HL-60 (cell line): ENCODE data around the gene SORCS2.

Experiments used
- DNase-seq, 2 experiments: peaks; one replicate each; pipeline ENCODE4 v3.0.0-alpha.2; 2010 to 2020; ENCODE audit warnings: low read depth in 1 of 2, low spot score in 1 of 2
- H3K27ac ChIP-seq: fragments of 250-450 bp; sonication (Bioruptor Pico); replicated peaks from 2 replicates; pipeline ENCODE4 v1.5.1; 2020; ENCODE audit warnings: mild to moderate bottlenecking, moderate library complexity
- H3K27me3 ChIP-seq: fragments of 250-450 bp; sonication (Bioruptor Pico); 2 replicates; pipeline ENCODE4 v1.5.1; 2021; ENCODE audit warnings: mild to moderate bottlenecking, moderate library complexity; ENCODE audit not compliant: insufficient read depth, poor library complexity, severe bottlenecking
- H3K4me3 ChIP-seq: replicated peaks from 2 replicates; pipeline ENCODE4 v1.5.1; 2011; ENCODE audit warnings: mild to moderate bottlenecking, control low read depth, low read length; ENCODE audit not compliant: insufficient read depth
- GABPA ChIP-seq: IDR thresholded peaks from 2 replicates; pipeline ENCODE4 v1.6.1; 2012; ENCODE audit warnings: low read depth
- POLR2AphosphoS5 ChIP-seq: IDR thresholded peaks from 2 replicates; pipeline ENCODE4 v1.6.1; 2012; ENCODE audit warnings: low read depth
- REST ChIP-seq: IDR thresholded peaks from 2 replicates; pipeline ENCODE4 v1.6.1; 2012; ENCODE audit warnings: low read depth; ENCODE audit not compliant: insufficient replicate concordance
- SPI1 ChIP-seq: IDR thresholded peaks from 2 replicates; pipeline ENCODE4 v1.6.1; 2012; ENCODE audit warnings: low read depth, mild to moderate bottlenecking, borderline replicate concordance
- TF ChIP-seq, protein P1 (sequence below): IDR thresholded peaks from one replicate; pipeline ENCODE4 v1.5.1; 2011; ENCODE audit warnings: low read length, control low read depth, inconsistent platforms; ENCODE audit not compliant: insufficient read depth

Gene SORCS2

DNA sequence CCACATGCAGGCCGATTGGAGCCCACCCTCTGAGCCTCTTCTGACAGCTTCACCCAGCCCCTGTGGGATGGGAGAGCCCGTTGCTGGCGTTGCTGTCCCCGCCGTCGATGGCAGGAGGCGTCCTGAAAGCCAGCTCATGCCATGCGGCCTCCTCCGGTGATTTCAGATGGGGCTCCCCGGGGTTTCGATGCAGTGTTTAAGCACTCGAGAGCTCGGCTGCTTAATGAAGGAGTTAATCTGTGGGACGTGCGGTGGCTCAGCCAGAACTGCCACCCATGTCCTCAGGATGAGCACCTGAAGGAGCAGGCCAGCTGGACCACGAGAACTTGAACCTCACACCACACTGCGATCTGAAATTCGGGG is 95.6 kb downstream of the SORCS2 start:
- Histone ChIP-seq H3K27me3 (no peaks in the 10 kb centered on the region), H3K27ac (no peak overlapping the region), H3K4me3 (no peak overlapping the region)
- TF ChIP-seq GABPA, result no peak
- no peak for TF ChIP-seq REST
- TF ChIP-seq SPI1, result no peak
- TF ChIP-seq, protein P1, sequence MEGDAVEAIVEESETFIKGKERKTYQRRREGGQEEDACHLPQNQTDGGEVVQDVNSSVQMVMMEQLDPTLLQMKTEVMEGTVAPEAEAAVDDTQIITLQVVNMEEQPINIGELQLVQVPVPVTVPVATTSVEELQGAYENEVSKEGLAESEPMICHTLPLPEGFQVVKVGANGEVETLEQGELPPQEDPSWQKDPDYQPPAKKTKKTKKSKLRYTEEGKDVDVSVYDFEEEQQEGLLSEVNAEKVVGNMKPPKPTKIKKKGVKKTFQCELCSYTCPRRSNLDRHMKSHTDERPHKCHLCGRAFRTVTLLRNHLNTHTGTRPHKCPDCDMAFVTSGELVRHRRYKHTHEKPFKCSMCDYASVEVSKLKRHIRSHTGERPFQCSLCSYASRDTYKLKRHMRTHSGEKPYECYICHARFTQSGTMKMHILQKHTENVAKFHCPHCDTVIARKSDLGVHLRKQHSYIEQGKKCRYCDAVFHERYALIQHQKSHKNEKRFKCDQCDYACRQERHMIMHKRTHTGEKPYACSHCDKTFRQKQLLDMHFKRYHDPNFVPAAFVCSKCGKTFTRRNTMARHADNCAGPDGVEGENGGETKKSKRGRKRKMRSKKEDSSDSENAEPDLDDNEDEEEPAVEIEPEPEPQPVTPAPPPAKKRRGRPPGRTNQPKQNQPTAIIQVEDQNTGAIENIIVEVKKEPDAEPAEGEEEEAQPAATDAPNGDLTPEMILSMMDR, result no peak
- no peak for TF ChIP-seq POLR2AphosphoS5
- no peak for DNase-seq

GRCh38 chr4:7288751-7289523 is 96.6 kb downstream of the SORCS2 start:
- H3K27ac ChIP-seq, result no peak overlapping the region
- no peak overlapping the region for H3K4me3 ChIP-seq
- no peaks in the 10 kb centered on the region for H3K27me3 ChIP-seq
- DNase-seq, result no peak
- no peak for TF ChIP-seq REST
- no peak for TF ChIP-seq SPI1
- TF ChIP-seq, protein P1, result no peak

DNA sequence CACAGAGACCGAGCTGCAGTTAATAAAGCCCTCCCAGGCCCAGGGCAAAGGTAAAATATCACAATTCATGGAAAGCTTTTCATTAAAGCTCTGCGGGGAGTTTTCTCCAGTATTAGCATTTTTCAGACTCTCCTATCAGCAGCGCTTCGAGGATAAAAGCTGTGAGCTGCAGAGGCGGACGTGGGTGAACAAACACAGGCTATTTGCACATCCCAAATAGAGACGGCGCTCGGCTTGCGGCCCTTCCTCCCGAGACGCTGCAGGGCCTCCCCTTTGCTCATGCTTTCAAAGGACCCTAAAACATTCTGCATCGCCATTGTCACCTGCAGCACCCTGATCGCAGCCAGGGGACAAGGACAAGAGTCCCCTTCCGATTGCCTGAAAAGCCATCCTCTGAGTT is 97.3 kb downstream of the SORCS2 start:
- H3K27me3 ChIP-seq, result no peaks in the 10 kb centered on the region
- H3K4me3 ChIP-seq, result no peak overlapping the region
- no peak overlapping the region for H3K27ac ChIP-seq
- no peak for TF ChIP-seq SPI1
- no peak for TF ChIP-seq POLR2AphosphoS5
- TF ChIP-seq, protein P1, result no peak
- no peak for TF ChIP-seq GABPA
- TF ChIP-seq REST, result no peak
- DNase-seq, result no peak
